ENCODE results near the gene LRP3.

Gene LRP3

DNA sequence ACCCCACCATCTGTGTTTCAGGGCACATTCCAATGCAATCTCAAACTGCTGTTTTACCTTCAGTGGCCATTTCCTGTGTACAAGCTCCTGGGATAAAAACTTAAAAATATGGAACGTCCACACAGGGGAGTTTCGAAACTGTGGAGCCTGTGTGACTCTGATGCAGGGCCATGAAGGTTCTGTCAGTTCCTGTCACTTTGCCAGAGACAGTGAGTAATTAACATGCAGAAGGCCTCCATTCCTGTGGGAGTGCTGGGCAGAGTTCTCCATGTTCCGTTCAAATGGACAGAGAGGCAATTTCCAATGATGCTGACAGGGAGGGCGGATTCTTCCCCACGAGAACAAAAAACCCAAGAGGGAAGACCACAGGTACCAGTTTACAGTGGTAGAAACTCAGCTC is 37.8 kb upstream of the LRP3 start:
- Histone ChIP-seq H3K4me3 (ENCODE audit: low read depth, low read length, poor library complexity, severe bottlenecking) (no peak overlapping the region), H3K79me2 (ENCODE audit: insufficient read depth, low read length) (no peaks in the 10 kb centered on the region), H2AFZ (ENCODE audit: low read length) (no peak overlapping the region), H3K9me2 (ENCODE audit: low read depth, low read length) (no peaks in the 10 kb centered on the region), H3K4me1 (ENCODE audit: insufficient read depth, low read length, severe bottlenecking) (no peaks in the 10 kb centered on the region), H3K27me3 (ENCODE audit: insufficient read depth, low read length) (no peaks in the 10 kb centered on the region), H3K9ac (ENCODE audit: low read length) (no peak overlapping the region), H3K27ac (ENCODE audit: low read depth, low read length, poor library complexity, severe bottlenecking) (no peak overlapping the region), H3F3A (ENCODE audit: insufficient read depth, low read length) (no peaks in the 10 kb centered on the region), H3K9me3 (ENCODE audit: low read length) (no peaks in the 10 kb centered on the region), H3K4me2 (ENCODE audit: low read length) (no peak overlapping the region), H4K20me1 (ENCODE audit: insufficient read depth, low read length) (no peaks in the 10 kb centered on the region), H3K36me3 (ENCODE audit: insufficient read depth, low read length) (no peaks in the 10 kb centered on the region)
- TF ChIP-seq EZH2 (IDR thresholded peaks at IDR 0.05; ENCODE audit: borderline replicate concordance, low read length) (no peak), CTCF (IDR thresholded peaks at IDR 0.05; ENCODE audit: low read length) (no peak)

- Histone ChIP-seq H4K20me1 (ENCODE audit: insufficient read depth, low read length) (no peaks in the 10 kb centered on the region), H3F3A (ENCODE audit: insufficient read depth, low read length) (no peaks in the 10 kb centered on the region), H3K36me3 (ENCODE audit: insufficient read depth, low read length) (no peaks in the 10 kb centered on the region), H3K9me3 (ENCODE audit: low read length) (no peaks in the 10 kb centered on the region), H3K9me2 (ENCODE audit: low read depth, low read length) (no peaks in the 10 kb centered on the region), H3K27me3 (ENCODE audit: insufficient read depth, low read length) (no peaks in the 10 kb centered on the region), H3K4me3 (ENCODE audit: low read depth, low read length, poor library complexity, severe bottlenecking) (no peak overlapping the region), H3K4me2 (ENCODE audit: low read length) (no peak overlapping the region), H3K4me1 (ENCODE audit: insufficient read depth, low read length, severe bottlenecking) (no peaks in the 10 kb centered on the region), H2AFZ (ENCODE audit: low read length) (no peak overlapping the region), H3K79me2 (ENCODE audit: insufficient read depth, low read length) (no peaks in the 10 kb centered on the region), H3K27ac (ENCODE audit: low read depth, low read length, poor library complexity, severe bottlenecking) (no peak overlapping the region), H3K9ac (ENCODE audit: low read length) (no peak overlapping the region)
- TF ChIP-seq CTCF (IDR thresholded peaks at IDR 0.05; ENCODE audit: low read length) (no peak), EZH2 (IDR thresholded peaks at IDR 0.05; ENCODE audit: borderline replicate concordance, low read length) (no peak)
Observed at GRCh38 chr19:33157906-33158305, 36.2 kb upstream of the LRP3 start.

GRCh38 chr19:33158365-33158764 is 35.8 kb upstream of the LRP3 start:
- TF ChIP-seq CTCF (IDR thresholded peaks at IDR 0.05; ENCODE audit: low read length) (no peak), EZH2 (IDR thresholded peaks at IDR 0.05; ENCODE audit: borderline replicate concordance, low read length) (no peak)
- H4K20me1 ChIP-seq (ENCODE audit: insufficient read depth, low read length): no peaks in the 10 kb centered on the region
- no peak overlapping the region for H3K4me2 ChIP-seq (ENCODE audit: low read length)
- no peak overlapping the region for H3K9ac ChIP-seq (ENCODE audit: low read length)
- H3K36me3 ChIP-seq (ENCODE audit: insufficient read depth, low read length): no peaks in the 10 kb centered on the region
- H3K27ac ChIP-seq (ENCODE audit: low read depth, low read length, poor library complexity, severe bottlenecking): no peak overlapping the region
- H3F3A ChIP-seq (ENCODE audit: insufficient read depth, low read length): no peaks in the 10 kb centered on the region
- no peaks in the 10 kb centered on the region for H3K79me2 ChIP-seq (ENCODE audit: insufficient read depth, low read length)
- no peak overlapping the region for H3K4me3 ChIP-seq (ENCODE audit: low read depth, low read length, poor library complexity, severe bottlenecking)
- no peak overlapping the region for H2AFZ ChIP-seq (ENCODE audit: low read length)
- H3K9me3 ChIP-seq (ENCODE audit: low read length): no peaks in the 10 kb centered on the region
- no peaks in the 10 kb centered on the region for H3K9me2 ChIP-seq (ENCODE audit: low read depth, low read length)
- no peaks in the 10 kb centered on the region for H3K27me3 ChIP-seq (ENCODE audit: insufficient read depth, low read length)
- no peaks in the 10 kb centered on the region for H3K4me1 ChIP-seq (ENCODE audit: insufficient read depth, low read length, severe bottlenecking)
